Common myeloid progenitor, CD34-positive (primary cell): ENCODE measurements around the gene DHRS3.

Experiments used
- CTCF ChIA-PET: fragments of 350-600 bp; sonication (Branson Sonifier 250); formaldehyde crosslinking; loops from one replicate; lab custom pipeline; 2021; ENCODE audit warnings: antibody characterized with exemption; lab: Charles Lee
- POLR2A ChIA-PET: fragments of 350-600 bp; sonication (Branson Sonifier 250); formaldehyde crosslinking; loops from one replicate; lab custom pipeline; 2021; ENCODE audit warnings: antibody characterized with exemption; lab: Charles Lee
- DNase-seq, 3 donors: peaks; one replicate each; pipeline versions ENCODE4 v3.0.0 to v3.0.0-alpha.2; 2013
- H3K27ac ChIP-seq, 2 experiments: 1 replicate in 1 of 2; 2 replicates in 1 of 2; pipeline ENCODE4 v1.7.0; 2013; ENCODE audit warnings: inconsistent platforms in 2 of 2, low read length in 2 of 2, mild to moderate bottlenecking in 2 of 2, low read depth in 1 of 2, moderate library complexity in 1 of 2; ENCODE audit not compliant: severe bottlenecking in 2 of 2, insufficient read depth in 1 of 2, poor library complexity in 1 of 2
- H3K27me3 ChIP-seq, 5 experiments: replicated peaks in 2 of 5; 1 replicate in 3 of 5; 2 replicates in 2 of 5; pipeline versions ENCODE4 v1.6.1 to v1.7.0; 2013; ENCODE audit warnings: low read length in 4 of 5, mild to moderate bottlenecking in 2 of 5, moderate library complexity in 2 of 5, inconsistent platforms in 1 of 5; ENCODE audit not compliant: insufficient read depth in 5 of 5, control insufficient read depth in 4 of 5
- H3K36me3 ChIP-seq, 4 experiments: 1 replicate in 2 of 4; 2 replicates in 2 of 4; pipeline versions ENCODE4 v1.6.1 to v1.7.0; 2013; ENCODE audit warnings: low read length in 3 of 4, control low read depth in 1 of 4, mild to moderate bottlenecking in 1 of 4; ENCODE audit not compliant: control insufficient read depth in 4 of 4, insufficient read depth in 4 of 4
- H3K4me1 ChIP-seq, 4 experiments: 1 replicate in 3 of 4; 2 replicates in 1 of 4; pipeline versions ENCODE4 v1.6.1 to v1.7.1; 2013; ENCODE audit warnings: low read length in 3 of 4, mild to moderate bottlenecking in 3 of 4, control low read depth in 1 of 4, inconsistent platforms in 1 of 4, moderate library complexity in 1 of 4; ENCODE audit not compliant: control insufficient read depth in 4 of 4, insufficient read depth in 4 of 4; ENCODE audit errors: control extremely low read depth in 1 of 4
- H3K4me3 ChIP-seq, 7 experiments: 1 replicate in 4 of 7; 2 replicates in 3 of 7; pipeline versions ENCODE4 v1.5.1 to v1.7.0; 2013; ENCODE audit warnings: mild to moderate bottlenecking in 7 of 7, low read length in 6 of 7, moderate library complexity in 6 of 7, inconsistent platforms in 2 of 7, low read depth in 2 of 7, control low read depth in 1 of 7; ENCODE audit not compliant: insufficient read depth in 4 of 7, control insufficient read depth in 1 of 7; ENCODE audit errors: extremely low read depth in 1 of 7
- H3K9me3 ChIP-seq, 5 experiments: 1 replicate in 4 of 5; 2 replicates in 1 of 5; pipeline versions ENCODE4 v1.6.1 to v1.7.1; 2013; ENCODE audit warnings: low read length in 4 of 5, mild to moderate bottlenecking in 2 of 5, inconsistent platforms in 1 of 5, low read depth in 1 of 5, moderate library complexity in 1 of 5; ENCODE audit not compliant: control insufficient read depth in 4 of 5, insufficient read depth in 2 of 5; ENCODE audit errors: control extremely low read depth in 1 of 5
- WGBS: methylation state at CpG from one replicate; pipeline ENCODE4 v1.1.5; 2013; ENCODE audit not compliant: insufficient coverage; 5-methylcytosine and 5-hydroxymethylcytosine counted together

Gene DHRS3

DNA sequence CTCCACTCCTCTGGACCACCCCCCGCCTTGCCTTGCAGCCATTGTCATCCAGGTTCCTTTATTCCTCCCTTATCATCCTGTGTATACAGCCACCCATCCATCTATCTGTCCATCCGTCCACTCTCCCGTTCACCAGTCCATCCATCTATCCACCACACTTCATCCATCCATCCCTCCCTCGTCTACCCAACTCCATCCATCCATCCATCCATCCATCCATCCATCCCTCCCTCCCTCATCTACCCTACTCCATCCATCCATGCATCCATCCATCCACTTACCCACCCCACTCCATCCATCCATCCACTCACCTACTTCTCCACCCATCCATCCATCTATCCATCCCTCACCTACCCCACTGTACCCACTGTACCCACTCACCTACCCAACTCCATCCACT is 35.4 kb downstream of the DHRS3 start:
- Histone ChIP-seq H3K27me3 (no peaks in the 10 kb centered on the region), H3K27ac (no peak overlapping the region), H3K36me3 (no peaks in the 10 kb centered on the region), H3K4me1 (no peaks in the 10 kb centered on the region), H3K4me3 (no peak overlapping the region), H3K9me3 (no peaks in the 10 kb centered on the region)
- WGBS, result 98% methylated on average over 4 of the region's 4 CpGs
- no peak for DNase-seq
- POLR2A ChIA-PET, result no interaction called here
- CTCF ChIA-PET, result no interaction called here

DNA sequence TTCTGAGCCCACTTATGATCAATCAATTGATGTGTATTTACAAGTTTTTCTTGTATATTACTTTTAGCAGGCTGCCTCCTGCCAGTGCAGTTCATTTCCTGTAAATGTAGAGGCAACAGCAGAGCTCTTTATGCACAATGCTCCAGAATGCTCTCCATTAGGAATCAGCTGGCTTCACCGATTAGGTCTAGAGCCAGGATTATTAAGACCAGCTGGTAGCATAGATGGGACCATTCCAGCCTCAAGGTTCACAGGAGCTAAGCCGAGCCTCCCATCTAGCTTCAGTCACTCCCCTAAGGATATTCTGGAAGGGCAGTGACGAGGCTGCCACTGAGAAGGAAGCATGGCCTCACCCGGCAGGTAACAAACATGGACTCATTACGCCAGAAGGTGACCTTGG is 36.8 kb downstream of the DHRS3 start:
- H3K27me3 ChIP-seq, result no peaks in the 10 kb centered on the region
- H3K4me3 ChIP-seq, result no peak overlapping the region
- ChIA-PET CTCF (no interaction called here), POLR2A (no interaction called here)
- H3K36me3 ChIP-seq, result no peaks in the 10 kb centered on the region
- H3K9me3 ChIP-seq, result no peaks in the 10 kb centered on the region
- DNase-seq, result no peak
- no peaks in the 10 kb centered on the region for H3K4me1 ChIP-seq
- WGBS, result 98% methylated on average over 5 of the region's 5 CpGs
- H3K27ac ChIP-seq, result no peak overlapping the region

DNA sequence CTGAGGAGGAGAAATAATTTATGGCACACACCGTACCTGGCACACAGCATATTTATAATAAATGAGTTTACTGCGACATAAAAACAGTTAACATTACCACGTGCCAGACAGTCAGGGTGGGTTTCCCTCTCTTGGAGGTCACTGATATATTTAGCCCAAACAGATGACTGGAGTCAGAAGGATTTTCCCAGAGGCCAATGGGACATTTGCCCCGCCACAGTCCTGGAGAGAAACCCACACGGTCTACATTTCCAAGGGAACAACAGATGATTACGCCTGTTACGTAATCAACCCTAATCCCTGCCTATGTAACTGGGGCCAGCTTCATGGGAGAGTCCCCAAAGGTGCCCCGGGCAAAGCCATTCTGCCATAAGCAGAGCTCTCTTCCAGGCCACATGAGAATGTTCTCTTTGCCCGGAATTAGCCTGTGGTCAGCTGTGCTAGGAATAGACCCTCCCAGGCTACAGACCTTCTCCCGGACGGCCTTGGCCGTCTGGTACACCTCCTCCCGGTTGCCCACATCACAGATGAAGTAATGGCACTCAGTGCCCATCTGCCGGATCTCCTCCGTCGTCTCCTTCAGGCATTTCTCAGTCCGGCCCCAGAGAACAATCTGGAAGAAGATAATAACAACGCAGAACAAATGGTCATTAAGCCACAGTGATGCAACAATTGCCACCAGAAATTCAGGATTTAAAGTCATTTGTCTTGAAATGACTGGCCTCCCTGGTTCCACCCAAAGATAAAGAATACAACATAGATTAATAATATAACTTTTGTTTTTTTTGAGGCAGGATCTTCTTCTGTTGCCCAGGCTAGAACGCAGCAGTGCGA is 37.7 kb downstream of the DHRS3 start:
- no peaks in the 10 kb centered on the region for H3K9me3 ChIP-seq
- POLR2A ChIA-PET, result no interaction called here
- H3K36me3 ChIP-seq, result no peaks in the 10 kb centered on the region
- no peak for DNase-seq
- H3K27ac ChIP-seq, result no peak overlapping the region
- H3K4me3 ChIP-seq, result no peak overlapping the region
- H3K27me3 ChIP-seq, result no peaks in the 10 kb centered on the region
- CTCF ChIA-PET, result no interaction called here
- H3K4me1 ChIP-seq, result no peaks in the 10 kb centered on the region
- WGBS, result 94% methylated on average over 14 of the region's 20 CpGs

DNA sequence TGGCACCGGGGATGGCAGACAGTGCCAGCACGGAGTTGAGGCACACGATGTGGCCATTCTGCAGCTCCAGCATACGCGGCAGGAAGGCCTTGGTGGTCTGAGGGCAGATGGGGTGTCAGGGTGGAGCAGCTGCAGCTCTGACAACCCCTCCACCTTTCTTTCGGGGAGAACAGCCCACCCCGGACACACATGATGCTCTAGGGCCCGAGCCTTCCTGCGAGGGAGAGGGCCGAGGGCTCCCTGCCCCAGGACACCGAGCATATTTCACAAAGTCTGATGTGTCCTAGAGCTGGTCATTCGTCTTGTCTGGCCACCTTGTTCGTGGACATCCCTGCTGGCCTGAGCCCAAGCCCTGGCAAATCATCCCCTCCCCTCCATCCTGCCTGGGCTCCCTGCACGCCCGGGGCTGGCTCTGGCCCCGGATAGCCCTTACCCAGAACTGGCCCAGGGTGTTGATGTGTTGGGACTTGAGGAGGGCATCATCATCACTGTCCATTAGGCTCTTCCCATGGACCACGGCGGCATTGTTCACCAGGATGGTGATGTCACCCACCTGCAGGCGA is 39.1 kb downstream of the DHRS3 start:
- POLR2A ChIA-PET, result no interaction called here
- no peaks in the 10 kb centered on the region for H3K36me3 ChIP-seq

DNA sequence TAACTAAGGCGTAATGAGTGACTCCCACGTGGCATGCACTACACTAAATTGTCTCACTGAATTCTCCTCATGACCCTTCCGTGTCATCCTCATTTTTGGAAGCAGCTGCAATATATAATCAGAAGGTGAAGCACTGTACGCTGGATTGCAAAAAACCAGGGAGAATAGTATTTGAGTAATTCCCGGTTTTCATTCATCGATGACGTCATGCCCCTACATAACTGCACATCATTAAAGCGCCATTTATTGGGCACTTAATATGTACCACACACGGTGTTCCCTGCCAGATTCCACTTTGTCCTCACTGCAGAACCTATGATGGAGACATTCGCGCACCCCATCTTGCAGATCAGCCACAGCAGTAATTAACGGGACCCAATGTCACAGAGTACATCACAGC is 41.0 kb downstream of the DHRS3 start:
- WGBS, result 96% methylated on average over 10 of the region's 12 CpGs
- ChIA-PET CTCF (interaction anchor here (1.0 kb wide), 1 partner anchor 185 kb away, joined by 3 read pairs; no protein-coding TSS in a partner anchor), POLR2A (no interaction called here)
- no peak overlapping the region for H3K27ac ChIP-seq
- H3K36me3 ChIP-seq, result no peaks in the 10 kb centered on the region
- H3K4me1 ChIP-seq, result no peaks in the 10 kb centered on the region
- H3K4me3 ChIP-seq, result no peak overlapping the region
- DNase-seq, result no peak
- H3K9me3 ChIP-seq, result no peaks in the 10 kb centered on the region
- no peaks in the 10 kb centered on the region for H3K27me3 ChIP-seq

More for the DNA sequence above, 39.1 kb downstream of the DHRS3 start:
- CTCF ChIA-PET, result no interaction called here
- no peak overlapping the region for H3K4me3 ChIP-seq
- H3K27ac ChIP-seq, result no peak overlapping the region
- H3K27me3 ChIP-seq, result no peaks in the 10 kb centered on the region
- no peaks in the 10 kb centered on the region for H3K9me3 ChIP-seq
- no peak for DNase-seq
- H3K4me1 ChIP-seq, result no peaks in the 10 kb centered on the region
- WGBS, result 97% methylated on average over 18 of the region's 19 CpGs

GRCh38 chr1:12574757-12575139 is 43.3 kb downstream of the DHRS3 start:
- POLR2A ChIA-PET, result no interaction called here
- 93% methylated on average over 5 of the region's 5 CpGs for whole genome bisulfite sequencing

DNA sequence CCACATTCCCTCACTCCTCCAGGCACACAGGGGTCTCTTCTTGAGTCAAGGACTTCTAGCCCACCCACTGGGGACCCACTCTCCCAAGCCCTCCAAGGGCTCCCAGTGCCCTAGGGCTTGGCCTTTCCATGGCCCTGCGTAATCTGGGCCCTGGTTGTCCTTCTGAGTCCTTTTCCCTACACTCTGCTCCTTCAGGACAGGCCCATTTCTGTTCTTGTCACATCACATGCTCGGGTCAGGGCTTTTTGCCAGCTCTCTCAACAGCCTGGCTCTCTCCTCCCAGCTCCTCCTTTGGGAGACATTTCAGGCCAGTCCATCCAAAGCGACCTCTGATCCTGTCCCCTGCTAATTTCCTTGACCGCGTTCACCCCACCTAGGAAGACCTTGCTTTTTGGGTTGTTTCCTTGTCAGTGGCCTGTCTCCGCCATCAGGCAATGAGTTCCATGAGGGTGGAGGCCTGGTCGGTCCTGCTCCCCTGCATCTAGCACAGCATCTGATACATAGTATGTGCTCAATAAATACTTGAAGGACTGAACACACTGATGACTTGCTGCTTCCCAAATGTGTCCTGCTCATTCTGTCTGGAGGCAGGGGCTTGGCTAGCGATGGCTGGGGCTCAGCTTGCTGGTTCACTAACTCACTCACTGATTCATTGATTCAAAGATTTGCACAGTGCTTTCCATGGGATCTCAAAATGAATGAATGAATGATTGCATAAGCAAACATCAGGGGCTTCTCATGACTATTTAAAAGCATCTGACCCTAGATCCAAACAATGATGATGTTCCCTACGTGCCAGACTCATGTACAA is 44.8 kb downstream of the DHRS3 start:
- no peak overlapping the region for H3K27ac ChIP-seq
- no peaks in the 10 kb centered on the region for H3K9me3 ChIP-seq
- no peak overlapping the region for H3K4me3 ChIP-seq
- ChIA-PET CTCF (no interaction called here), POLR2A (no interaction called here)
- 95% methylated on average over 9 of the region's 9 CpGs for WGBS
- H3K27me3 ChIP-seq, result no peaks in the 10 kb centered on the region
- H3K4me1 ChIP-seq, result no peaks in the 10 kb centered on the region
- DNase-seq, result no peak
- H3K36me3 ChIP-seq, result no peaks in the 10 kb centered on the region

More at GRCh38 chr1:12574757-12575139, 43.3 kb downstream of the DHRS3 start:
- Histone ChIP-seq H3K9me3 (no peaks in the 10 kb centered on the region), H3K4me1 (no peaks in the 10 kb centered on the region), H3K27me3 (no peaks in the 10 kb centered on the region), H3K27ac (no peak overlapping the region), H3K4me3 (no peak overlapping the region), H3K36me3 (no peaks in the 10 kb centered on the region)
- no peak for DNase-seq
- CTCF ChIA-PET, result no interaction called here
